Stimulated activated CD4-positive, alpha-beta T cell treated with anti-CD3 and anti-CD28 coated beads, Interleukin-2, amount 100 ng/mL, for 4 hours (primary cell): ENCODE measurements around the gene PRKACA.

Experiments
- DNase-seq: peaks from one replicate; pipeline ENCODE4 v3.0.0-alpha.2; 2020; ENCODE audit warnings: low read depth

PRKACA gene

GRCh38 chr19:14116525-14116917 lies 1.0 kb downstream of the PRKACA start:
- DNase-seq, result no peak

- no peak for DNase-seq
Observed at GRCh38 chr19:14115756-14116155, 1.8 kb downstream of the PRKACA start.

GRCh38 chr19:14114854-14115253 lies 2.7 kb downstream of the PRKACA start:
- DNase-seq, result peak; percentile 37

GRCh38 chr19:14114439-14114838 lies 3.1 kb downstream of the PRKACA start:
- no peak for DNase-seq

GRCh38 chr19:14113762-14114414 lies 3.7 kb downstream of the PRKACA start:
- DNase-seq, result peak; percentile 21

GRCh38 chr19:14112809-14113385 lies 4.7 kb downstream of the PRKACA start:
- no peak for DNase-seq

GRCh38 chr19:14112051-14112808 lies 5.3 kb downstream of the PRKACA start:
- no peak for DNase-seq

- no peak for DNase-seq
Observed at GRCh38 chr19:14111486-14111885, 6.1 kb downstream of the PRKACA start.

- DNase-seq, result no peak
Observed at GRCh38 chr19:14110650-14111049, 6.9 kb downstream of the PRKACA start.

GRCh38 chr19:14107581-14108461 lies 9.7 kb downstream of the PRKACA start:
- DNase-seq, result no peak

GRCh38 chr19:14106840-14107239 lies 10.7 kb downstream of the PRKACA start:
- no peak for DNase-seq

- DNase-seq, result no peak
Observed at GRCh38 chr19:14105680-14106079, 11.9 kb downstream of the PRKACA start.

GRCh38 chr19:14103310-14103709 lies 14.3 kb downstream of the PRKACA start:
- no peak for DNase-seq

GRCh38 chr19:14102756-14103155 lies 14.8 kb downstream of the PRKACA start:
- no peak for DNase-seq

- DNase-seq, result no peak
Observed at GRCh38 chr19:14102102-14102696, 15.4 kb downstream of the PRKACA start.

GRCh38 chr19:14101003-14101545 lies 16.5 kb downstream of the PRKACA start:
- DNase-seq, result no peak

GRCh38 chr19:14097532-14098151 lies 19.9 kb downstream of the PRKACA start:
- no peak for DNase-seq

GRCh38 chr19:14096272-14096992 lies 21.1 kb downstream of the PRKACA start:
- no peak for DNase-seq

GRCh38 chr19:14094854-14095253 lies 22.7 kb downstream of the PRKACA start:
- no peak for DNase-seq

GRCh38 chr19:14093117-14093823 lies 24.3 kb downstream of the PRKACA start:
- DNase-seq, result no peak
